ENCODE data around the gene CAP2.
"Not testable (repeated sequence)": the region's sequence is repeated elsewhere in the genome, so short reads cannot be mapped to it uniquely, and the experiment has no call there.

The CAP2 gene

GRCh38 chr6:17506531-17506930 lies 113.1 kb downstream of the CAP2 start:
- DNase-seq: no peak

DNA sequence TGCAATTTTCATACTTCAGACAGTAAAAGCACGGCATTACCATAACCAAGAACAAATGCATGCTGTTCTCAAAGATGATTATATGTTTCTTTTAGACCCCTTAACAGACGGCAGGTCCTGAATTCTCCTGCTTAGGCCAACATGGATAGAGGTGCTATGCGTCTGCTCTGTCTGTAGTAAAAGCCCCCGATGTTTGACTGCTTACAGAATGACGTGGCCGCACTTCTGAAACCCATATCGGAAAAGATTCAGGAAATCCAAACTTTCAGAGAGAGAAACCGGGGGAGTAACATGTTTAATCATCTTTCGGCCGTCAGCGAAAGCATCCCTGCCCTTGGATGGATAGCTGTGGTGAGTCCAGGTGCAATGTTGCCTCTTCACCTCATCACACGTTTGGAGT lies 113.6 kb downstream of the CAP2 start:
- no peak for DNase-seq

- no peak for DNase-seq
Measured at GRCh38 chr6:17511084-17511483, 117.7 kb downstream of the CAP2 start.

DNA sequence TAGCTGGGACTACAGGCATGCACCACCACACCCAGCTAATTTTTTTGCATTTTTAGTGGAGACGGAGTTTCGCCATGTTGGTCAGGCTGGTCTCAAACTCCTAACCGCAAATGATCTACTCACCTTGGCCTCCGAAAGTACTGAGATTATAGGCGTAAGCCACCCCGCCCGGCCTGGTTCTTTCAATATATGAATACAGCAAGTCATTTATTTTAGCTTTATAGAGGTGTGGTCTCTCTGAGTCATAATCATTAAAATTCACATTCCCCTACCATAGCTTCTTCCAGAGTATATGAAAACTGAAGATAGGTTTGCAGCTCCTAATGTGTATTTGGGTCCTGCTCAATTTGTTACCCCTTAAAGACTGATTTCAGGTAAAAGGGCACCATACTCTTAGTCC lies 118.2 kb downstream of the CAP2 start:
- DNase-seq: no peak

GRCh38 chr6:17519120-17519519 lies 125.7 kb downstream of the CAP2 start:
- no peak for DNase-seq

GRCh38 chr6:17525637-17526036 lies 132.2 kb downstream of the CAP2 start:
- DNase-seq: peak; percentile 30

- no peak for DNase-seq
Measured at GRCh38 chr6:17527076-17527475, 133.7 kb downstream of the CAP2 start.

DNA sequence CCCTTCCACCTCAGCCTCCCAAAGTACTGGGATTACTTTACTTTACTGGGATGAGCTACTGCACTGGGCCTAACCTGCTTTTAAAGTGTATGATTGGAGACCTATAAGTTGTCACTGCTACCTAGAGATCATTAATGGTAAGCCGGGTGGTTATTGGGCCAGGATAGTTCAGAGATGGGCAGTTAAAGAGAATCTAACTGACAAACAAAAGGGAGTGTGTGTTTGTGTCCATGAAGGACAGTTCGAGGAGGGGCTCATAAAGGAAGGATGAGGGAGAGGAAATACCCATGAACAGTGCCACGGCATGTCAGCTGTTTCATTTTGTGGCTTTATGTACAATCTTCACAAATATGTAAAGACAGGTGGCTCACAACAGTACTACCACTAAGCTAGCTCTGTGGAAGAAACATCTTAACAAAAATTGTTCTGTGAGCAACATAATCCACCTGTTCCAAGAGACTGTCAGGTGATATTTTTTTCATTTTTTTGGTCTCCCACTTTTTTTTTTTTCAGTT lies 137.0 kb downstream of the CAP2 start:
- DNase-seq: no peak

DNA sequence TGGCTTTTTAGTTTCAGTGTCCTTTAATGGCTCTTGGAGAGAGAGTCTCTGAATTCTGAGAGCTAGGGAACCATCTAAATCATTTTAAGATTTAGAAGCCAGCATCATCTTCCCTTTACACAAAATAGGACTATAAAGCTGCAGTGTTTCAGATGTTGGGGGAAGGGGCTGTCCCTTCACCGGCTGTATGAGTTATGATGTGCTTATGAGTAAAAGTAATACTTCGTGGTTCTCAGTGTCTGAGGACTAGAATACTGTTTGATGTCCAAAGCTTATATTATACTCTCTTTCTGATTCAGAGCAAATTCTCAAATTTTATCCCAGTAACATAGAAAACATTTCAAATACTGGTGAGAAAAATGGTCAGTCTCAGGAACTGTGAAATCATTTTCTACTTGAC lies 143.2 kb downstream of the CAP2 start:
- DNase-seq: no peak

DNA sequence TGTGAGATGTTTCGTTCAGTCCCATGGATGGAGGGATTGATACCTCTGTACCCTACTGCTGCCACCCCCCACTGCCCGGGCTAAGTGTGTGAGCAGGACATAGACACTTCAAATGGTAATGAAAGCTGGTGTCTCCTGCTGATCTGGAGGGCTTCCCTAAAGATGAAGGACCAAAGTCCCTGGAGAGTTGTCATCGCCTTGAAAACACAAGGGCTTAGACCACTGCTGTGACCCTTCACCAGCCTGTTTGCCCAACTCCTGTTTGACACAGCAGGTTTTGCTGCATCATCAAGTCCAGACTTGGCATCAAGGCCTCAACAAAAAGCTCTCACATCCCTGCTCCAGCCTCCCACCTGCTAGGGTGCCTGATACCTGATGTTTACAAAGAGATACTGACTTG lies 148.8 kb downstream of the CAP2 start:
- DNase-seq: no peak

DNA sequence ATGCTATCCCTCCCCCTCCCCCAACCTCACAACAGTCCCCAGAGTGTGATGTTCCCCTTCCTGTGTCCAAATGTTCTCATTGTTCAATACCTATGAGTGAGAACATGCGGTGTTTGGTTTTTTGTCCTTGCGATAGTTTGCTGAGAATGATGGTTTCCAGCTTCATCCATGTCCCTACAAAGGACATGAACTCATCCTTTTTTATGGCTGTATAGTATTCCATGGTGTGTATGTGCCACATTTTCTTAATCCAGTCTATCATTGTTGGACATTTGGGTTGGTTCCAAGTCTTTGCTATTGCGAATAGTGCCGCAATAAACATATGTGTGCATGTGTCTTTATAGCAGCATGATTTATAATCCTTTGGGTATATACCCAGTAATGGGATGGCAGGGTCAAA lies 152.3 kb downstream of the CAP2 start:
- DNase-seq: not testable (repeated sequence)

GRCh38 chr6:17551383-17551958 lies 158.1 kb downstream of the CAP2 start:
- no peak for DNase-seq

GRCh38 chr6:17552861-17553260 lies 159.5 kb downstream of the CAP2 start:
- DNase-seq: no peak

- DNase-seq: no peak
Measured at GRCh38 chr6:17556014-17556413, 162.6 kb downstream of the CAP2 start.

- no peak for DNase-seq
Measured at GRCh38 chr6:17562636-17563035, 169.2 kb downstream of the CAP2 start.

DNA sequence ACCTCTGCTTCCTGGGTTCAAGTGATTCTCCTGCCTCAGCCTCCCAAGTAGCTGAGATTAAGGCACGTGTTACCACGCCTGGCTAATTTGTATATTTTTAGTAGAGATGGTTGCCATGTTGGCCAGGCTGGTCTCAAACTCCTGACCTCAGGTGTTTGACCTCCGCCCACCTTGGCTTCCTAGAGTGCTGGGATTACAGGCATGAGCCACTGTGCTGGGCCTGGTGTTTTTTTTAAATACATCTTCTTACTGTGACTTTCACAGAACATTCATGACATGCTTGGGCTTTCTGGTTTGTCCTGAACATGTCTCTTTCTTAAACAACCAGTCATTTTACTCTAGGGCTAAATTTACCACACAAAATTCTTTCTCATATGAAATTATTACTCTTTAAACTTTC lies 172.0 kb downstream of the CAP2 start:
- DNase-seq: no peak

DNA sequence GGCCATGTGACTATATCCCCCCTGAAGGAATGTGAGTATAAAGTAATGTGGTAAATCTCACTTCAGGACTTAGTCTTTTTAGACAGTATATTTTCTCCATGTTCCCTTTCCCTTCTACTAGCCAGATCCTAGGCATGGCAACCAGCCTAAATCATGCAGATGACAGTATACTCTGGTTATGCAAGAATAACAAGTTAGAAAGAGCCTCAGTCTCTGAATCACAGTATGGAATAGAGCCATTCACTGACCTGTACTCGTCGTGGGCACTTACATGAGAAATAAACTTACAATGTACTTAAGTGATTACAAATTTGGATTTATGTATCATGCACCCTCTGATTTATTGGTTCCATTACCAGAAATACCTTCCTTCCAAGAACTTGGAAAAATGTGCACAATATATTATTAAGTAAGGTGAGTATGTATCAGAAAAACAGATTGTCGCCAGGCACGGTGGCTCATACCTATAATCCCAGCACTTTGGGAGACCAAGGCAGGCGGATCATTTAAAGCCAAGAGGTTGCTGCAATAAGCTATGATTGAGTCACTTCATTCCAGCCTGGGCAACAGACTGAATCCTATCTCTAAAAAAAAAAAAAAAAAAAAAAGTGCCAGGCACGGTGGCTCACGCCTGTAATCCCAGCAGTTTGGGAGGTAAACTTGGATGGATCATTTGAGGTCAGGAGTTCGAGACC lies 181.6 kb downstream of the CAP2 start:
- peak; percentile 42 for DNase-seq

DNA sequence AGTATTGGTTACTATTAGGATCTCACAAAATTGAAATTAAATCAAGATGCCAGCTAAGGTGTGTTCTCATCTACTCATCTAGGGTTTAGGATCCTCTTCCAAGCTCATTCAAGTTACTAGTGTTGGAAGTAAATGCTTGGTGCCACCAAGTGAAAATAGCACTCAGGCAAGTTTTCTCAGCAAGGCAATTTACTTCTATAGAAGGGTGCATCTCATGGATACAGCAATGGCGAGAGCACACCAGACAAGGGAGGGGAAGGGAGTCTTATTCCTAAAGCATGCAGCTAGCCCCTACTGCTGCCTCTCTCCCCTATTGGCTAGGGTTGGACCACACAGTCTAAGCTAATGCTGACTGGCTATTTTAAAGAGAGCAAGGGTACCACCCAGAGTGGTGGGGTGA lies 183.7 kb downstream of the CAP2 start:
- no peak for DNase-seq

DNA sequence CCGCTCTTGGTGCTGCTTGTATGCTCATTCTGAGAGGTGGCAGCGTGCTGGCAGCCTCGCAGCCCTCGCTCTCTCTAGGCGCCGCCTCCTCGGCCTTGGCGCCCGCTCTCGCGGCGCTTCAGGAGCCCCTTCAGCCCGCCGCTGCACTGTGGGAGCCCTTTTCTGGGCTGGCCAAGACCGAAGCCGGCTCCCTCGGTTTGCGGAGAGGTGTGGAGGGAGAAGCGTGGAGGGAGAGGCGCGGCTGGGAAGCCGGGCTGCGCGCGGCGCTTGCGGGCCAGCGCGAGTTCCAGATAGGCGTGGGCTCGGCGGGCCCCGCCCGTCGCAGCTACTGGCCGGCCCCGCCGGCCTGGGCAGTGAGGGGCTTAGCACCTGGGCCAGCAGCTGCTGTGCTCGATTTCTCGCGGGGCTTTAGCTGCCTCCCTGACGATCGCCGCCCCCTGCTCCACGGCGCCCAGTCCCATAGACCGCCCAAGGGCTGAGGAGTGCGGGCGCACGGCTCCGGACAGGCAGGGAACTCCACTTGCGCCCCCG lies 187.2 kb downstream of the CAP2 start:
- DNase-seq: no peak

- not testable (repeated sequence) for DNase-seq
Measured at GRCh38 chr6:17581282-17581681, 187.9 kb downstream of the CAP2 start.

DNA sequence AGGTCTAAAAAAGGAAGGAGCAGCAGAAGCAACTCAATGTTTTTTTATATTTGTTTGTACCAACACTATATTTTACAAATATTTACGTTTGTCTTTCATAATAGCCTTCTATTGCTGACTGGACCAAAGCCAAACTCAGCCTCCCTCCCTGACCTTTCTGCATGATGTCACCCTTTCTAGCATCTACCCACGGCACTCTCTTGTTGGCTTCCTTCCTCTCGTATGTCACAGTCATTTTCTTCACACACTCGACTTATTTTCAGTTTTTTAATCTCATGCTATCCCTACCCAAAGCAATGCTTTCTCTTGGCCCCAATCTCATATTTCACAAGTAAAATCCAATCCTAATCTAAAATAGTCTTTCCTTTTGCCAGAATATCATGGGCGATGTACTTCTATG lies 190.4 kb downstream of the CAP2 start:
- no peak for DNase-seq

DNA sequence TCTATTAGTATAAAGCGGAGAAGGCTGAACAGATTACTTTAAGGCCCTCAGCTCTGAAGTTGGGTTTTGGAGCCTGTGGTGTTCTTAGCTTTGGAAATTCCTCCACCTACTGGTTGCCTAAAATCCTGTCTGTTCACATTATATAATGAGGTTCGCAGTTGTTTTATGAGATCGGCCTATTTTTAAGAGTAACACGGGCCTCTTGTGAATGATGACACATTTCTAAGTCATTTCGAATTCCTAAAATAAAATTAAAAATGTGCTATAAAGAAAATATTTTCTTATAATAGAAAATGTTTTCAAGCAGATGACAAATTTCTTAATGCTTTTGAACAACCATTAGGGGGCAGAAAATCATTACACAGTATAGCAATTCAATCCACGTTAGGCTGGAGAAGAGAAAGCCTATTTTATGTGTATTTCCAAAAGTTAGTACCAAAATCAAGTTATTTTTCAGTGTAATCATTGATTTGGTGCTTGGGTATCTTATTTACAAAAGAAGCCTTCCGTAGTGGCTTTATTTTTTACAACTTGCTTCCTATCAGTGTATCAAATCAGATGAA lies 190.9 kb downstream of the CAP2 start:
- DNase-seq: peak; percentile 85

GRCh38 chr6:17585766-17586490 lies 192.5 kb downstream of the CAP2 start:
- DNase-seq: no peak

DNA sequence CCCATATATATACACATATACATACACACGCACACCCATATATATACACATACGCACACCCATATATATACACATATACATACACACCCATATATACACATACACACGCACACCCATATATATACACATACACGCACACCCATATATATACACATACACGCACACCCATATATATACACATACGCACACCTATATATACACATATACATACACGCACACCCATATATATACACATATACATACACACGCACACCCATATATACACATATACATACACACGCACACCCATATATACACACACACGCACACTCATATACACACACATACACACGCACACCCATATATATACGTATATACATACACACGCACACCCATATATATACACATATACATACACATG lies 193.2 kb downstream of the CAP2 start:
- DNase-seq: not testable (repeated sequence)
